Body of pancreas (tissue), 4 donors: ENCODE results near the gene EPN1. TPM values are rescaled to one million over a fixed set of nuclear protein-coding genes. Genes with fewer than 3 reads are reported as not detected.
A peak's percentile ranks its signal among the peaks of the same experiment; 100 is the strongest.

Source experiments
- ATAC-seq: fragments of 150-250 bp; one replicate; pipeline ENCODE4 v1.9.1; 2016
- DNase-seq, 4 donors: peaks; one replicate each; pipeline ENCODE4 v3.0.0-alpha.2; 2019
- H3K27ac ChIP-seq, 4 donors: fragments of 200-600 bp; sonication (generic); 1 replicate in 3 of 4; 2 replicates in 1 of 4; pipeline versions ENCODE4 v1.5.1 to v1.6.1; 2016 to 2019; ENCODE audit warnings: mild to moderate bottlenecking in 1 of 4, mixed read lengths in 1 of 4, moderate library complexity in 1 of 4
- H3K27me3 ChIP-seq, 2 donors: fragments of 200-600 bp; sonication (generic); one replicate each; pipeline ENCODE4 v1.6.0; 2016; ENCODE audit warnings: mild to moderate bottlenecking in 1 of 2
- H3K36me3 ChIP-seq, 2 donors: fragments of 200-600 bp; sonication (generic); replicated peaks in 1 of 2; 2 replicates each; pipeline ENCODE4 v1.5.1; 2016; ENCODE audit warnings: low read depth in 2 of 2; ENCODE audit not compliant: insufficient read depth in 1 of 2
- H3K4me1 ChIP-seq: fragments of 200-600 bp; sonication (generic); one replicate; pipeline ENCODE4 v1.6.0; 2016
- H3K4me3 ChIP-seq, 2 donors: fragments of 200-600 bp; sonication (generic); 1 replicate in 1 of 2; 2 replicates in 1 of 2; pipeline ENCODE4 v1.5.1; 2016 to 2019
- H3K9me3 ChIP-seq, 3 donors: fragments of 200-600 bp; sonication (generic); 1 replicate in 2 of 3; 2 replicates in 1 of 3; pipeline ENCODE4 v1.5.1; 2016
- CTCF ChIP-seq, 7 experiments: fragments of 450-650 bp in 4 of 7; fragments of 200-600 bp in 3 of 7; sonication (generic) in 3 of 7; IDR thresholded peaks; one replicate each; pipeline ENCODE4 v1.5.1; 2016 to 2019; ENCODE audit warnings: antibody characterized with exemption in 7 of 7
- POLR2A ChIP-seq, 3 donors: fragments of 450-650 bp; IDR thresholded peaks; one replicate each; pipeline ENCODE4 v1.6.1; 2016; ENCODE audit warnings: antibody characterized with exemption in 3 of 3, mild to moderate bottlenecking in 2 of 3
- WGBS, 2 donors: methylation state at CpG; one replicate each; pipeline ENCODE4 v1.1.5; 2017; 5-methylcytosine and 5-hydroxymethylcytosine counted together
- intact Hi-C: fragments of 100-400 bp; cut with DNase I; formaldehyde crosslinking; loops from one replicate; pipeline ENCODE4 v1.15.1; 2023
- total RNA-seq, 2 donors: library from RNA; depleted of rRNA; stranded (reverse); fragments of >200 nt; gene quantifications; one replicate each; pipeline ENCODE4 v1.1.0, GENCODE V29; 2016

Gene EPN1
- total RNA-seq, 2 donors from 2014 or later, result 52.1 to 52.4 TPM

DNA sequence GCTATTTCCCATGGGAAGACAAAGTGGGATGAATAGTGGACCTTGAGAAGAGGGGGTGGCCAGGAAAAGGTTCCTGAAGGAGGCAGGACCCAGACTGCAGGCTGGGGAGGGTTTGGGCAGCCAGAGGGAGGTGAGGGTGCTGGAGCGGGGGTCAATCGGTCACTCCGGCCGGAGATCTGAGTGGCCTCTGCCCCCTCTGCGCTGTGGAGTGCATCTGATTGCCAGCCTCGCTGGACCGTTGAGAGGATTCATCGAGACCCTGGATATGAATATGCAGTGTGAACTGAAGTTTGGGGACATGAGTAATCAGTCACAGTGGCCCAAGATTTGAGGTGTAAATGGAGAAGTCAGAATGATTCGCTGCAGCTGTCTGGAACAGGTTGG is 39.7 kb upstream of the EPN1 start:
- H3K4me3 ChIP-seq, result peak overlapping the region; percentile 96 to 100
- TF ChIP-seq POLR2A (IDR thresholded peaks at IDR 0.05) (no peak), CTCF (IDR thresholded peaks at IDR 0.05) (no peak)
- intact Hi-C loops, result no loop called here
- H3K36me3 ChIP-seq, result no peaks in the 10 kb centered on the region
- peaks cover 59% of the 10 kb centered on the region for H3K4me1 ChIP-seq
- ATAC-seq, result no peak
- no peaks in the 10 kb centered on the region for H3K9me3 ChIP-seq
- DNase-seq, result no peak
- H3K27ac ChIP-seq, result peak overlapping the region; percentile 94 to 97 (median 96)
- H3K27me3 ChIP-seq, result no peaks in the 10 kb centered on the region
- WGBS, 2 donors, result 1 to 3% methylated on average over 9 of the region's 9 CpGs

GRCh38 chr19:55635856-55636440 is 39.1 kb upstream of the EPN1 start:
- TF ChIP-seq POLR2A (IDR thresholded peaks at IDR 0.05) (no peak), CTCF (IDR thresholded peaks at IDR 0.05) (no peak)
- intact Hi-C loops, result no loop called here
- Histone ChIP-seq H3K36me3 (no peaks in the 10 kb centered on the region), H3K27ac (peak overlapping the region; percentile 94 to 97 (median 96)), H3K4me3 (peak overlapping the region; percentile 96 to 100), H3K27me3 (no peaks in the 10 kb centered on the region), H3K4me1 (peaks cover 63% of the 10 kb centered on the region), H3K9me3 (no peaks in the 10 kb centered on the region)
- ATAC-seq, result no peak
- 35 to 39% methylated on average over 7 of the region's 7 CpGs for WGBS, 2 donors
- DNase-seq, result no peak

- no peak for TF ChIP-seq POLR2A (IDR thresholded peaks at IDR 0.05)
- no peak for TF ChIP-seq CTCF (IDR thresholded peaks at IDR 0.05)
- H3K4me1 ChIP-seq, result peaks cover 66% of the 10 kb centered on the region
- no peak overlapping the region for H3K27ac ChIP-seq
- H3K4me3 ChIP-seq, result no peak overlapping the region
- 84 to 85% methylated on average over 4 of the region's 4 CpGs for WGBS, 2 donors
- H3K36me3 ChIP-seq, result no peaks in the 10 kb centered on the region
- no peaks in the 10 kb centered on the region for H3K9me3 ChIP-seq
- intact Hi-C loops, result no loop called here
- DNase-seq, result no peak
- no peaks in the 10 kb centered on the region for H3K27me3 ChIP-seq
- no peak for ATAC-seq
Observed at GRCh38 chr19:55636723-55637122, 38.3 kb upstream of the EPN1 start.

- Histone ChIP-seq H3K4me1 (peaks cover 68% of the 10 kb centered on the region), H3K9me3 (no peaks in the 10 kb centered on the region), H3K27me3 (no peaks in the 10 kb centered on the region), H3K27ac (no peak overlapping the region), H3K36me3 (no peaks in the 10 kb centered on the region), H3K4me3 (no peak overlapping the region)
- DNase-seq, result no peak
- TF ChIP-seq CTCF (IDR thresholded peaks at IDR 0.05), result no peak
- TF ChIP-seq POLR2A (IDR thresholded peaks at IDR 0.05), result no peak
- WGBS, 2 donors, result 70 to 80% methylated on average over 11 of the region's 11 CpGs
- intact Hi-C loops, result no loop called here
- no peak for ATAC-seq
Observed at GRCh38 chr19:55637534-55637933, 37.5 kb upstream of the EPN1 start.

GRCh38 chr19:55638864-55639359 is 36.1 kb upstream of the EPN1 start:
- Histone ChIP-seq H3K9me3 (no peaks in the 10 kb centered on the region), H3K27me3 (no peaks in the 10 kb centered on the region), H3K27ac (peak overlapping the region in 1 of 4 donors; percentile 27), H3K36me3 (no peaks in the 10 kb centered on the region), H3K4me1 (peaks cover 76% of the 10 kb centered on the region), H3K4me3 (no peak overlapping the region)
- DNase-seq (no peak), ATAC-seq (no peak)
- no peak for TF ChIP-seq POLR2A (IDR thresholded peaks at IDR 0.05)
- TF ChIP-seq CTCF (IDR thresholded peaks at IDR 0.05), result peak in 4 of 7 experiments; percentile 14 to 39 (median 27)
- intact Hi-C loops, result no loop called here
- WGBS, 2 donors, result 72 to 86% methylated on average over 6 of the region's 6 CpGs
